ENCODE results near the gene ENDOV. TPM values are rescaled to one million over a fixed set of nuclear protein-coding genes. Genes with fewer than 3 reads are reported as not detected.

Gene ENDOV
- total RNA-seq (2016; rRNA removed; fragmentation: Illumina TruSeq; extraction: Trizol) (15.1 and 16.0 TPM in 2 replicates), polyA plus RNA-seq (2011; rRNA removed) (17.1 and 19.8 TPM in 2 replicates), polyA minus RNA-seq (2011; rRNA and poly(A)+ RNA removed; ENCODE audit: low replicate concordance) (28.6 and 32.9 TPM in 2 replicates), Bru-seq, nascent RNA (percentile 59 among the genes with signal in this experiment), BruChase-seq, experiment 1, labeled RNA remaining after a 6-hour chase (percentile 59 among the genes with signal in this experiment), BruChase-seq, experiment 2, labeled RNA remaining after a 2-hour chase (percentile 57 among the genes with signal in this experiment)
- total RNA-seq (2016; cell fraction: cytosol; rRNA removed; fragmentation: Illumina TruSeq; extraction: Trizol; ENCODE audit: low read depth) = 4.7 and 13.7 TPM in 2 replicates
- total RNA-seq (2016; cell fraction: insoluble cytoplasmic fraction; rRNA removed; fragmentation: Illumina TruSeq; extraction: Trizol) = 13.4 and 18.2 TPM in 2 replicates
- 11.1 and 11.3 TPM in 2 replicates for total RNA-seq (2016; cell fraction: membrane; rRNA removed; fragmentation: Illumina TruSeq; extraction: Trizol)
- 12.0 and 13.2 TPM in 2 replicates for total RNA-seq (2016; cell fraction: nucleus; rRNA removed; fragmentation: Illumina TruSeq; extraction: Trizol)
- 12.3 and 17.8 TPM in 2 replicates for polyA plus RNA-seq (2011; cell fraction: cytosol; rRNA removed)
- polyA plus RNA-seq (2011; cell fraction: nucleus; rRNA removed) = 45.5 and 45.6 TPM in 2 replicates
- polyA plus RNA-seq (2012) = 11.8 and 15.4 TPM in 2 replicates
- polyA plus RNA-seq (2016; cell fraction: cytosol; fragmentation: Illumina TruSeq; extraction: Trizol; ENCODE audit: low read depth) = 5.9 and 6.8 TPM in 2 replicates
- polyA plus RNA-seq (2016; cell fraction: insoluble cytoplasmic fraction; fragmentation: Illumina TruSeq; extraction: Trizol; ENCODE audit: low read depth) = 13.7 and 14.0 TPM in 2 replicates
- 8.4 and 8.6 TPM in 2 replicates for polyA plus RNA-seq (2016; cell fraction: membrane; fragmentation: Illumina TruSeq; extraction: Trizol; ENCODE audit: low read depth)
- polyA plus RNA-seq (2016; cell fraction: nucleus; fragmentation: Illumina TruSeq; extraction: Trizol; ENCODE audit: insufficient read depth, low read depth) = 27.6 and 30.0 TPM in 2 replicates
- 5.3 and 7.2 TPM in 2 replicates for polyA minus RNA-seq (2011; cell fraction: cytosol; rRNA and poly(A)+ RNA removed)
- 33.6 and 36.6 TPM in 2 replicates for polyA minus RNA-seq (2011; cell fraction: nucleus; rRNA and poly(A)+ RNA removed)
- long read RNA-seq, experiment 1, transcript ENDOV-201 (8 exons, 1,226 nt) = major isoform, 13 of 27 reads
- long read RNA-seq, experiment 1, partial matches to known transcripts = 1 of 27 reads
- long read RNA-seq, experiment 1, other reads (novel, unspliced or antisense) = 11 of 27 reads
- long read RNA-seq, experiment 2, transcript ENDOV-201 (8 exons, 1,226 nt) = major isoform, 5 of 33 reads
- long read RNA-seq, experiment 2, partial matches to known transcripts = 3 of 33 reads
- long read RNA-seq, experiment 2, other reads (novel, unspliced or antisense) = 23 of 33 reads

DNA sequence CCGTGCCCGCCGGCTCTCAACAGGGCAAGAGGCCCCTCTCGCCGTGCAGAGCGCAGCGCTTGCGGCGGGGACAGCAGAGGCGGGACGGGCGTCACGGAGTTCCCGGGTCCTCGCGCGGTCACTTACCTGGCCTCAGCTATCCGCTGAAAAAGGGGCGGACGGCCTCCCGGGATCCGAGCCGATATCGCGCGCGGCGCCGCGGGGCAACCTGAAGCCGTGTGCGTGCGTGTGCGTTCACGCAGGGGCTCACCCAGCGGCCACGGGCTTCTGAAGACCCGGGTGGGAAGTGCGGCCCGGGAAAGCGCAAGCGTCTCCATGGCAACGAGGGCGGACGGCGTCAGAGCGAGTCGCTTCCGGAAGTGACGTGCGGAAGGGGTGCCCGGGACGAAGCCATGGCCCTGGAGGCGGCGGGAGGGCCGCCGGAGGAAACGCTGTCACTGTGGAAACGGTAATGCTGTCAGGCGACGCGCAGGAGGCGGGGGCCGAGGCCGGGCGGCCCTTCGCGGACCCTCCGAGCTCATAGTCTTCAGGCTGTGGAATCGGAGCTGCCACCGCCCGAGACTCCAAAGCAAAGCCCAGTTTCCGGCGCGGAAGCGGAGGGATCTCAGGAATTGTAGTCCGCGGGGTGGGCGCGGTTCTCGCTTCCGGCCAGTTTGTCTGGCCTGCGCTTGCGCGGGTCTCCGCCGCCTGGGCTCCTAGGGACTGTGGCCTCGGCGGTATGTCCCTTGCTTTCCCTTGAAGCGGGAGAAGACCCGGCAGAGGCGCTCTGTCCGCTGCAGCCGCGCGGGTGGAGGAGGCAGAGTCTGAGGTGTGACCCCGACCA is at the start of gene ENDOV:
Gene ENDOV (plus strand): TSS at position 365 of the 823 bp plus-strand sequence. CDS start 28 bp downstream, at position 393.
- peak within 1 kb of the TSS; percentile 73 for H2AFZ ChIP-seq (ENCODE audit: low read length)
- TF ChIP-seq ZNF644 (CRISPR knock-in tag; IDR thresholded peaks at IDR 0.05; ENCODE audit: low read depth) (no peak), PHF8 (CRISPR knock-in tag; IDR thresholded peaks at IDR 0.05) (peak; percentile 92), HNF4G (IDR thresholded peaks at IDR 0.05; ENCODE audit: borderline replicate concordance, low read depth, low read length) (no peak; the same call in 1 of the 2 replicates), HNF4G (CRISPR knock-in tag; IDR thresholded peaks at IDR 0.05; ENCODE audit: borderline replicate concordance, low read depth) (no peak; the same call in 1 of the 2 replicates), ZNF160 (CRISPR knock-in tag; IDR thresholded peaks at IDR 0.05) (0 out of 2 replicates have a peak, but pooled peaks have one; percentile 60), ZMAT3 (CRISPR knock-in tag; conservative IDR thresholded peaks at IDR 0.05) (peak; percentile 22; the same call in 1 of the 2 replicates), ZNF282 (IDR thresholded peaks at IDR 0.05; ENCODE audit: partially characterized antibody) (no peak), SMARCC2 (IDR thresholded peaks at IDR 0.05) (no peak), ZFAT (CRISPR knock-in tag; conservative IDR thresholded peaks at IDR 0.05) (no peak), KDM2A (CRISPR knock-in tag; IDR thresholded peaks at IDR 0.05; ENCODE audit: borderline replicate concordance, low read depth) (peak; percentile 96)
- TF ChIP-seq, protein P1, sequence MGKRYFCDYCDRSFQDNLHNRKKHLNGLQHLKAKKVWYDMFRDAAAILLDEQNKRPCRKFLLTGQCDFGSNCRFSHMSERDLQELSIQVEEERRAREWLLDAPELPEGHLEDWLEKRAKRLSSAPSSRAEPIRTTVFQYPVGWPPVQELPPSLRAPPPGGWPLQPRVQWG (CRISPR knock-in tag; IDR thresholded peaks at IDR 0.05; ENCODE audit: borderline replicate concordance, low read depth) = no peak
- TF ChIP-seq, protein P2, sequence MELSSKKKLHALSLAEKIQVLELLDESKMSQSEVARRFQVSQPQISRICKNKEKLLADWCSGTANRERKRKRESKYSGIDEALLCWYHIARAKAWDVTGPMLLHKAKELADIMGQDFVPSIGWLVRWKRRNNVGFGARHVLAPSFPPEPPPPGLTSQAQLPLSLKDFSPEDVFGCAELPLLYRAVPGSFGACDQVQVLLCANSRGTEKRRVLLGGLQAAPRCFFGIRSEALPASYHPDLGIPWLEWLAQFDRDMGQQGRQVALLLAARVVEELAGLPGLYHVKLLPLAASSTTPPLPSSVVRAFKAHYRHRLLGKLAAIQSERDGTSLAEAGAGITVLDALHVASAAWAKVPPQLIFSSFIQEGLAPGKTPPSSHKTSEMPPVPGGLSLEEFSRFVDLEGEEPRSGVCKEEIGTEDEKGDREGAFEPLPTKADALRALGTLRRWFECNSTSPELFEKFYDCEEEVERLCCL (CRISPR knock-in tag; IDR thresholded peaks at IDR 0.05; ENCODE audit: borderline replicate concordance) = no peak
- TF ChIP-seq, protein P3, sequence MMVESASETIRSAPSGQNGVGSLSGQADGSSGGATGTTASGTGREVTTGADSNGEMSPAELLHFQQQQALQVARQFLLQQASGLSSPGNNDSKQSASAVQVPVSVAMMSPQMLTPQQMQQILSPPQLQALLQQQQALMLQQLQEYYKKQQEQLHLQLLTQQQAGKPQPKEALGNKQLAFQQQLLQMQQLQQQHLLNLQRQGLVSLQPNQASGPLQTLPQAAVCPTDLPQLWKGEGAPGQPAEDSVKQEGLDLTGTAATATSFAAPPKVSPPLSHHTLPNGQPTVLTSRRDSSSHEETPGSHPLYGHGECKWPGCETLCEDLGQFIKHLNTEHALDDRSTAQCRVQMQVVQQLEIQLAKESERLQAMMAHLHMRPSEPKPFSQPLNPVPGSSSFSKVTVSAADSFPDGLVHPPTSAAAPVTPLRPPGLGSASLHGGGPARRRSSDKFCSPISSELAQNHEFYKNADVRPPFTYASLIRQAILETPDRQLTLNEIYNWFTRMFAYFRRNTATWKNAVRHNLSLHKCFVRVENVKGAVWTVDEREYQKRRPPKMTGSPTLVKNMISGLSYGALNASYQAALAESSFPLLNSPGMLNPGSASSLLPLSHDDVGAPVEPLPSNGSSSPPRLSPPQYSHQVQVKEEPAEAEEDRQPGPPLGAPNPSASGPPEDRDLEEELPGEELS (CRISPR knock-in tag; IDR thresholded peaks at IDR 0.05) = peak; percentile 57

More for the DNA sequence above, at the start of gene ENDOV:
- WGBS (ENCODE audit: low lambda C conversion rate) = 1% methylated on average over 34 of the region's 97 CpGs
- intact Hi-C loops (cut with micrococcal nuclease; ENCODE audit: unreplicated experiment) (no loop called here), in situ Hi-C loops (cut with HindIII; ENCODE audit: extremely low pct_ligation_motif_present, low pct_unique_long_range_greater_than_20kb) (no loop called here)
- peak; percentile 55 for FAIRE-seq
- Histone ChIP-seq H3K9me3 (ENCODE audit: low read length) (no peaks in the 10 kb centered on the region), H3K4me2 (ENCODE audit: low read depth, low read length) (peak within 1 kb of the TSS; percentile 93), H3K36me3 (replicated peaks in 1 of 2; ENCODE audit: control insufficient read depth in 1 of 2, insufficient read depth in 2 of 2, low read length in 2 of 2) (peaks cover 5 to 16% of the 10 kb centered on the region in 2 experiments; a peak in 3 of 5 replicates), H3K4me3 (replicated peaks in 1 of 3; ENCODE audit: insufficient read depth in 1 of 3, low read depth in 2 of 3, low read length in 3 of 3) (peak within 1 kb of the TSS; percentile 72 to 99 (median 90)), H3K79me2 (ENCODE audit: insufficient read depth, low read length) (peaks cover 7% of the 10 kb centered on the region), H4K20me1 (ENCODE audit: insufficient read depth, low read length) (no peaks in the 10 kb centered on the region; the same call in 1 of the 2 replicates), H3K4me1 (ENCODE audit: insufficient read depth, low read length) (peaks cover 36% of the 10 kb centered on the region), H3K9ac (ENCODE audit: insufficient read depth, low read depth, low read length) (peak within 1 kb of the TSS; percentile 92), H3K27me3 (ENCODE audit: control insufficient read depth in 1 of 2, insufficient read depth in 2 of 2, low read length in 2 of 2) (peaks cover 0 to 2% of the 10 kb centered on the region in 2 experiments; a peak in 3 of 5 replicates), H3K27ac (ENCODE audit: extremely low read length, insufficient read depth, low read length) (peak within 1 kb of the TSS; percentile 89)
- TSS peak; percentile 78 for BruUV-seq (replicated peaks)
- ATAC-seq = peak; percentile 92
- peak; percentile 91 for DNase-seq (ENCODE audit: low spot score)
- POLR2A ChIA-PET = interaction anchor here (0.9 to 2.7 kb wide), 2 partner anchors 40 to 130 kb away, joined by 3 to 10 read pairs; partner anchors contain the start of gene RPTOR
- CTCF ChIA-PET (ENCODE audit: low intra/inter-chr PET ratio, low total read pairs) = no interaction called here
